GM19035 (cell line): Measurements from ENCODE around the gene PUSL1.

Experiments
- ATAC-seq: cut with Tn5 transposase; IDR thresholded peaks from one replicate; pipeline ENCODE4 v1.9.1; 2021; ENCODE audit not compliant: unreplicated experiment

Gene PUSL1

DNA sequence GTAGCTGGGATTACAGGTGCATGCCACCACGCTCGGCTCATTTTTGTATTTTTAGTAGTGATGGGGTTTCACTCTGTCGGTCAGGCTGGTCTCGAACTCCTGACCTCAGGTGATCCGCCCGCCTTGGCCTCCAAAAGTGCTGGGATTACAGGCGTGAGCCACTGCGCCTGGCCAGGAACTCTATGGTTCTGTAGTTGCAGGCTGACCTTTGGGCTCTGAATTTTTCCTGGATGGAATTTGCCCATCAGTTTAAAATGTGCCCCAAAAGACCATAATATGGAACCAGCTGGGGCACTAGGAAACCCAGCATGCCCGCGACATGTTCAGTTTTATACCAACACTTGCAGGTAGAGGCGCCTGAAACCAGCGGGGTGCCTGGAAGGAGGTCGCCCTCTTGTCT, 29.8 kb upstream of the PUSL1 start:
- no peak for ATAC-seq

DNA sequence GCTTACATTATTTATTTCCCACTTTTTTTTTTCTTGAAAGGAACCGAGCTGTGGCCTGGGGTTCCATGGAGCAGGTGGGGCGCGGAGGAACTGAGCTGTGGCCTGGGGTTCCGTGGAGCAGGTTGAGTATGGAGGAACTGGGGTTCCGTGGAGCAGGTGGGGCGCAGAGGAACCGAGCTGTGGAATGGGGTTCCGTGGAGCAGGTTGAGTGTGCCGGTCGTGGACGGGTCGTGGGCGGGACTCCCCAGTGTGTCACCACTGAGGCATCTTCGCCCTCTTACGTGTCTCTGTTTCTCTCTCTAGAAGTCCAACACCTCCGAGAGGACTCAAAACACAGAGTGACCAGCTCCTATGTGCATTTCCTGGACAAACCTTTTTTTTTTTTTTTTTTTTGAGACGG, 29.4 kb upstream of the PUSL1 start:
- no peak for ATAC-seq

DNA sequence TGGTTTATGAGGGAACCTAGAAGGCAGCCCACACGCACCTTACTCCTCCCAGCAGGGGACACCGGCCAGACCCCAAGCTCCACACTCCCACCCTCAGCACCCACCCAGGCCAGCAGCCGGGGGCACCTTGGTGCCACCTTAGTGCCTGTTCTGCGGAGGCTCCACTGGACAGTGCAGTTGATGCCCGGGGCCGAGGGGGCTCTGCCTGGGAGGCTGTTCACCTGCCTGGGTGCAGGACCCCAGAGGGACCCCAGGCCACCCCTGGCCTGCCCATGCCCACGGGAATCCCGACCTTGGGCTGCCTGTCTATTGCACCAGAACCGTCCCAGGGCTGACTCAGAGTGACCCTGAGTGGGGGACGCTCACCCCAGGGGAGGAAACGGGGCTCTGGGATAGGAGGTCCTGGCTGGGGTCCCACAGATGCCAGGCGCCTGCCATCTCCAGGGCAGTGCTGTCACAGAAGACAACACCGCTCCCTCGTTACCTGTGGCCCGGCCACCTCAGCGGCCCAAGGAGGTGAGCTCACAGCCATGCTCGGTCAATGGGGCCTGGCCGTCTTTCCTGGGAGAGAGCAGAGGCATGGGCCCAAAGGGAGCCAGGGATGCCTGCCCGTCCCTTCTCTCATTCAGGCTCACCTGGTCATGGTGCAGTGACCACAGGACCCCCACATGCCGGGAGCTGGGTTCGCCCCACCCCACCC, 27.5 kb upstream of the PUSL1 start:
- ATAC-seq, result no peak

DNA sequence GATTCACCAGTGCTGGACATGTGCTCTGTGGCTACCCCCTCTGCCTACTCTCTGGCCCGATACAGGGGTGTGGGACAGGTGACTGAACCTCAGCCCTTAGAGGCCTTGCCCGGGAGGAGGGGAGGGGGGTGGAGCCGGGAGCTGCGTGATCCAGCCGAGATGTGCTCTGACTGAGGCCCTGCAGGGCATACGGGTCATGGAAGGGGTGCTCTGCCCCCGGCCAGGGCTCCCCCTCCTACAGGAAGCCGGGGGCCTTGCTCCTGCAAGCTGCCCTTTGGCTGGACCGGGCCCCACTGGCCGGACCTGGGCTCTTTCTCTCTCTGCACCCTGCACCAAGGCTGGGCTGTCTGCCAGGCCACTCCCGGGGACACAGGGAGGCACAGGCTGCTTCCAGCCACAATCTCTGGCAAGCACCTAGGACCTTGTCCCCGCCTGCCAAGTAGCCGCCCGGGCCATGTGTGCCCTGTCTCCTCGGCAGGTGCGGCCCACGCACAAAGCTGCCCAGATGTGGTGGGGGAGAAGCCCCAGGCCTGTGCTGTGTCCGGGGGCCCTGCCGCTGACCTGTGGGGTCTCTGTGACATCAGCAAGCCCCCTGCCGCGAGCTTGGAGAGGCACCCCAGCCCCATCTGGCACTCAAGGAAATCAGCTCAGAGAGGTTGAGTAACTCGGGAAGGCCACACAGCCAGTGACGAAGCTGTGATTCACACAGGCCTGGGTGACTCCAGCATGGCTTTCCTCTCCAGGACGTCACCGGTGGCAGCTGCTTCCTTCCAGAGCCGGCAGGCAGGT, 26.7 kb upstream of the PUSL1 start:
- no peak for ATAC-seq

DNA sequence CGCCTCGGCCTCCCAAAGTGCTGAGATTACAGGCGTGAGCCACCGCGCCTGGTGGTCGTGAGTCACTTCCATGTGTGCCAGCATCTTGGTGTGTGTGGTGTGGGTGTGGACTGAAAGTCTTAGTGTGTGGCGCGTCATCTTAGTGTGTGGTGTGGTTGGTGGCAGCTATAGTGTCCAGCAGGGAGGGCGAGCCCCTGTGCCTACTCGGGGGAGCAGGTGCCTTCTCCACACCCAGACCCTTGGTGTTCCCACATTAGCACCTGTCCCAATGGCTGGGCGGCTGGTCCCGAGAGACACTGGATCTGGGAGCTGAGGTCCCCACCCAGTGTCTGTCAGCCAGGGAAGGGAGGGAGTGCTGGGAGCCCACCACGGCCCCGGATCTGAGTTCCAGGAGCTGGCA, 25.4 kb upstream of the PUSL1 start:
- no peak for ATAC-seq

DNA sequence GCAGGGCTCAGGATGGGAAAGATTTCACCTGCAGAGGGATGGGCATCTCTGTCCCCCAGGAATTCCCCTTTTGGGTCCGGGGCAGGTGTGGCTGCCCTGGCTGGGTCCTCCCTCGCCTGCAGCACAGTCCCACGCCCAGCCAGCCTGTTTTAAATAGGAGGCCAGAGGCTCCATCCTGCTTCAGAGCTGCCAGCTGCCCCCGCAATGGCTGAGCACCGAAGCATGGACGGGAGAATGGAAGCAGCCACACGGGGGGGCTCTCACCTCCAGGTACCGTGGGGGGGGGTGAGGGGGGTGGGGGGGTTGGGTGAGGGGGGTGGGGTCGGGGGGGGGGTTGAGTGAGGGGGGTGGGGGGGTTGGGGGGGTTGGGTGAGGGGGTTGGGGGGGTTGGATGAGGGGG, 24.6 kb upstream of the PUSL1 start:
- no peak for ATAC-seq

DNA sequence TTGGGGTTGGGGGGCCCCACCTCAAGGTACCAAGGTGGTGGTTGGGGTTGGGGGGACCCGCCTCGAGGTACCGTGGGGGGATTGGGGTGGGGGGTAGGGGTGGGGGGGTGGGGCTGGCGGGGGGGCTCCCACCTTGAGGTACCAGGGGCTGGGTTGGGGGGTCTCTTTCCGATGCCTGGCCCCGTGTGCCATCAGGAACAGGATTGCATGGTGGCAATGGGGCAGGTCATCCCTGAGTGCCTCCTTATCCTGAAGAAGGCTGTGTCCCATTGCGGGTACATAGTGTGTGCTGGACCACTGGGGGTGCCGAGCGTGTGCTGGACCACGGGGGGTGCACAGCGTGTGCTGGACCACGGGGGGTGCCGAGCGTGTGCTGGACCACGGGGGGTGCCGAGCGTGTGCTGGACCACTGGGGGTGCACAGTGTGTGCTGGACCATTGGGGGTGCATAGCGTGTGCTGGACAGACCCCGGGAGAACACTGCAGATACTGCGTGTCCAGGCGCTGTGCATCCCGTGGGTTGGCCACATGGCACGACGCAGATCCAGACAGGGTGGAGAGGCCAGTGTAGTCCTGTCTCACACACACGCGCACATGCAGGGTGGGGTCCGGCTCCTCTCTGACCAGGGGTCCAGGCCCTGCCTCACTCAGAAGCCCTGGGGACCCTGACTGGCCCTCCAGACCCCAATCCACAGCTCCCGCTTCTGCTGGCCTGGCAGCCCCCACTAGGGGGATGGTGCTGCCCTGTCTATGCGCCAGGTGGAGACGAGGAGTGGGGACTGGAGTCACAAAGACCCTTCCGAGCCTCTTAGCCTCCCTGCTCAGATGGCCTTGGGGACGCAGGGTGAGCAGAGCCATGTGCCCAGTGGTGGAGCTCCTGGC, 23.9 kb upstream of the PUSL1 start:
- ATAC-seq, result no peak

DNA sequence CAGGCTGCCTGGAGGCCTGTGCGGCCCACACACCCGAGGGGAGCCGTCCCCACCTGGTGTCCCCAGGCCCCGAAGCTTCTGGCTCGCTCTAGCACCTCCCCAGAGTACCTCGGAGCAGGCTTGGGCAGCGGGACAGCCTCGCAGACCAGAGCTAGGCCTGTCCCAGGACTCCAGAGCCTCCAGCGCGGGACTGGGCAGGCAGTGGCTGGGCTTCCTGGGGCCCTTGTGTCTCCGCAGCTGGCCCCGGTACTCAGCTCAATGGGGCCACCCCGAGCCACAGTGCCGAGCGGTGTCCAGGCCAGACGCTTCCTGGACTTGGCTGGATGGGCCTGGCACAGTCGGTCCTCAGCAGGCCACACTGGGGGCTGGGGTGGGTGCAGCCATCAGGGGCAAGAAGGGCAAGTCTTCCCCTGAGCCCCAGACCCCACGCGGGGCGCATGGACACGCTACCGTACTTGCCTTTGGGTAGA, 23.3 kb upstream of the PUSL1 start:
- no peak for ATAC-seq

DNA sequence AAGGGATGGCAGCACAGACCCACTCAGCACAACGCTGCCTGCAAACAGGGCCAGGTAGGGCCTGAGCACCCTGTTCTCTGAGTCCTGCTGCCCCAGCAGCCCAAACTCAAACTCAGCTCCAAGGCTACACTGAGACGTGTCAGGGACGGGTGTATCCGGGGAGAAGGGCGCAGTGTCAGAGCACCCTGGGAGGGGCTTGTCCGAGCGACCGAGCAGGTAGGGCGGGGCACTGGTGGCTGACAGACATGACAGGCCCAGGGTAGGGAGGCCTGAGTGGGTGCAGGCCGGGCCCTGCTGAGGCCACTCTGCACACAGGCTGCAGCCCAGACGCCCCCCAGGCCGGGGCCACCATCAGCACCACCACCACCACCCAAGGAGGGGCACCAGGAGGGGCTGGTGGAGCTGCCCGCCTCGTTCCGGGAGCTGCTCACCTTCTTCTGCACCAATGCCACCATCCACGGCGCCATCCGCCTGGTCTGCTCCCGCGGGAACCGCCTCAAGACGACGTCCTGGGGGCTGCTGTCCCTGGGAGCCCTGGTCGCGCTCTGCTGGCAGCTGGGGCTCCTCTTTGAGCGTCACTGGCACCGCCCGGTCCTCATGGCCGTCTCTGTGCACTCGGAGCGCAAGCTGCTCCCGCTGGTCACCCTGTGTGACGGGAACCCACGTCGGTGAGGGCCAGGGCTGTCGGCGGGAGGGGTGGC, 22.6 kb upstream of the PUSL1 start:
- ATAC-seq, result no peak

DNA sequence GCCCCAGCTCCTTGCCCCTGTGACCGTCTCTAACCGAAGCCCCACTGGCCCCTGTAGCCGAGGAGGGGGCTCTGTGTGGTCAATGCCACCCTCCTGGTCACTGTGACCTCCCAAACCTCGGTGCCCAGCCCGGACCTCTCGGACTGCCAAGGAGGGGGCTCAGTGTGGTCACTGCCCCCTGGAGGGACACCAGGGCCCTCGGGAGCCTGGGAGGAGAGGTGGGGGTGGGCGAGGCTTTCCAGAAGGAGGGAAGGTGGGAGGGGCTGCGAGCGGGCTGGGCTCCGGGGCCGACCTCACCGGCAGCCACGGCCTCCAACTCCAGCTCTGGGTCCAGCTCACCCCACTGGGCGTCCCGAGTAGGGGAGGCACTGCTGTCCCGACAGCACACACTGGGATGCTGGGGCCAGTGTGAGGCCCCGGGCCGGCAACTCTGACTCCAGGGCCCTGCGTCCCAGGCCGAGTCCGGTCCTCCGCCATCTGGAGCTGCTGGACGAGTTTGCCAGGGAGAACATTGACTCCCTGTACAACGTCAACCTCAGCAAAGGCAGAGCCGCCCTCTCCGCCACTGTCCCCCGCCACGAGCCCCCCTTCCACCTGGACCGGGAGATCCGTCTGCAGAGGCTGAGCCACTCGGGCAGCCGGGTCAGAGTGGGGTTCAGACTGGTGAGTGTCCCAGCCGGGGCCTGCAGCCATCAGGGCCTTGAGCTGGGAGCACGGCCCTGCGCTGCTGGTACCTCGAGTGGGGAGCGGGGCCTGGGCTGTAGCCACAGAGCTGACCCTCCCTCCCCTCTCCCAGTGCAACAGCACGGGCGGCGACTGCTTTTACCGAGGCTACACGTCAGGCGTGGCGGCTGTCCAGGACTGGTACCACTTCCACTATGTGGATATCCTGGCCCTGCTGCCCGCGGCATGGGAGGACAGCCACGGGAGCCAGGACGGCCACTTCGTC, 21.8 kb upstream of the PUSL1 start:
- ATAC-seq, result no peak

DNA sequence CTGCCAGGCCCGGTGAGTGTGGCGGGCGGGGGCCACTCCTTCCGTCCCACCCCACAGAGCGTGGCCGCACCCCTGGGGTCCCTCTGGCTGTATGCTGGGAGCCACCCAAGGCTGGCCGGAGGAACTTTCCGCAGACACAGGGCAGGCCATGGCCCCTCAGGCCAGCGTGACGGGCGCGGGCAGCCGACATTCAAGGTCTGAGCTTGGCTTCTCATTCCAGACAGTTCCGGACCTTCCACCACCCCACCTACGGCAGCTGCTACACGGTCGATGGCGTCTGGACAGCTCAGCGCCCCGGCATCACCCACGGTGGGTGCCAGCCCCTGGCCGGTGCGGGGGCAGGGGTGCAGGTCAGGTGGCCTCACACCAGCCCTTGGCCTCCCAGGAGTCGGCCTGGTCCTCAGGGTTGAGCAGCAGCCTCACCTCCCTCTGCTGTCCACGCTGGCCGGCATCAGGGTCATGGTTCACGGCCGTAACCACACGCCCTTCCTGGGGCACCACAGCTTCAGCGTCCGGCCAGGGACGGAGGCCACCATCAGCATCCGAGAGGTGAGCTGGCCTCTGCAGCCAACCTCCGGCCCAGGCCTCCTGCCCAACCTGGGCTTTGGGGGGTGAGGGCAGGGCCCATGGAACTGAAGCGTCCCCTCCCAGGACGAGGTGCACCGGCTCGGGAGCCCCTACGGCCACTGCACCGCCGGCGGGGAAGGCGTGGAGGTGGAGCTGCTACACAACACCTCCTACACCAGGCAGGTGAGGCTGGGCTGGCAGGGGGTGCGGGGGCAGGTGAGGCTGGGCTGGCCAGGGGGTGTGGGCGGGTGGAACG, 20.9 kb upstream of the PUSL1 start:
- ATAC-seq, result no peak

DNA sequence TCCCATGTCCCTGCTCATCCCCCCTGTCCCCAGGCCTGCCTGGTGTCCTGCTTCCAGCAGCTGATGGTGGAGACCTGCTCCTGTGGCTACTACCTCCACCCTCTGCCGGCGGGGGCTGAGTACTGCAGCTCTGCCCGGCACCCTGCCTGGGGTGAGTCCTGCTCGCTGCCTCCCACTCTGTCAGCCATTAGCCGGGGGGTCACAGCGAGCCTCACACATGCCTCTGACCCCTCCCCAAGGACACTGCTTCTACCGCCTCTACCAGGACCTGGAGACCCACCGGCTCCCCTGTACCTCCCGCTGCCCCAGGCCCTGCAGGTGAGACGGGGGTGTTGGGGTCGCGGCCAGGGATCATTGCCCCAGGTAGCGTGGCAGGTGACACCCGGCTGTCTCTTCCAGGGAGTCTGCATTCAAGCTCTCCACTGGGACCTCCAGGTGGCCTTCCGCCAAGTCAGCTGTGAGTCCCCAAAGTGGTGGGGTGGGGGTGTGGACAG, 18.1 kb upstream of the PUSL1 start:
- ATAC-seq, result no peak

DNA sequence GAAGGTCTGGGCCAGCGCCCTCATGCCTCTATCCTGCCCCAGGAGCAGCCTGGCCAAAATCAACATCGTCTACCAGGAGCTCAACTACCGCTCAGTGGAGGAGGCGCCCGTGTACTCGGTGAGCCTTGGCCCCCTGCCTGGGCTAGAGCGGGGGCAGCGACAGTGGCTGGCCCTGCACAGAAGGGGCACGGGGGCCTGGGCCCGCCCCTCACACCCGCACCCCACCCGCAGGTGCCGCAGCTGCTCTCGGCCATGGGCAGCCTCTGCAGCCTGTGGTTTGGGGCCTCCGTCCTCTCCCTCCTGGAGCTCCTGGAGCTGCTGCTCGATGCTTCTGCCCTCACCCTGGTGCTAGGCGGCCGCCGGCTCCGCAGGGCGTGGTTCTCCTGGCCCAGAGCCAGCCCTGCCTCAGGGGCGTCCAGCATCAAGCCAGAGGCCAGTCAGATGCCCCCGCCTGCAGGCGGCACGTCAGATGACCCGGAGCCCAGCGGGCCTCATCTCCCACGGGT, 17.3 kb upstream of the PUSL1 start:
- no peak for ATAC-seq

DNA sequence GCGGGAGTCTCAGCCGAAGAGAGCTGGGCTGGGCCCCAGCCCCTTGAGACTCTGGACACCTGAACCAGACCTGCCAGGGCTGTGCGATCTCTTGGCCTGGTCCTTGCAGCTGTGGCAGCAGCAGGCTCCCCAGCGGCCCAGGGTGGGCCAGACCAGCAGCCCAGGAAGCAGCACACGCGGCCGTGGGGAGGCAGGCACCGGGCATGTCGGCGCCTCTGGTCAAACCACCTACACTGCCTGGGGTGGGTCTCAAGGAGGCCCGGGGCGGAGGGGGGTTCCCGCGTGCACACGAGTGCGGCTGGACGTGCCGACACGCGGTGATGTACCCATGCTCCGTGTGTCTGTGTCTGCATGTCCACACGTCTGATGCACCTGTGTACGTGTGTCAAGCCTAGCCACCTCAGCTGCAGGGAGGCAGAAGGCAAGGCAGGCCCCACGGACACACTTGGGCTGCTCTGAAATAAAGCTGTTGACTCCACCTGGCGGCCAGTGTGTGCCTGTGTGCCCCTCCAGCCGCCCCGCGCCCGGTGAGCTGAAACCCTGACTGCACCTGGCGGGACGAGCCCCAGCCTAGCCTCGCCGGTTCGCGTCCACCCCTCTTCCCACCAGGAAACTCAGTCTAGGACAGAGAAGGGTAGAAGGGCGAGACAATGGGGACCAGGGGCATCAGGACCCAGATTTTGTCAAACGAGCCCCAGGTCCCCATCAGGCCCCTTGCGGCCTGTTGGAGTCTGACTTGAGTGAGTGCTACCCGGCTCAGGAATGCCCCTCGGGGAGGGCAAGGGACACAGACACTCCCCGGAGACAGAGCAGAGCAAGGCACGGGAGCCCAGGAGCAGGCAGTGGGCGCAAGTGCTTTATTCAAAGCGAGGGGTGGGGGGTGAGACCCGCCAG, 16.6 kb upstream of the PUSL1 start:
- ATAC-seq, result no peak

DNA sequence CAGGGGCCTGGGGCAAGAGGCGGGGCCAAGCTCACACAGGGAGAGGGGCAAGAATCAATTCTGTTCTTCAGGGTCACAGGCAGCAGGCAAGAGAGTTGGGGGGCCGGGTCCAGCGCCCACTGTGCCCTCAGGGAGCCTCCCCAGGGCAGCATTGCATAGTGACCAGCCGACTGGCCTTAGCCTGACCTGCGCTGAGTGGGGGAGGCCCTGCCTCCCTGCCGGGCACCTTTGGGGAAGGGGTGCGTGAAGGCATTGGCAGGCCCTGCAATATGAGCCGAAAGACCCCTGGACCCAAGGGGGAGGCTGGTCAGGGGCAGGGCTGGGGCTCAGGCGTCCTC, 16.0 kb upstream of the PUSL1 start:
- ATAC-seq, result no peak

DNA sequence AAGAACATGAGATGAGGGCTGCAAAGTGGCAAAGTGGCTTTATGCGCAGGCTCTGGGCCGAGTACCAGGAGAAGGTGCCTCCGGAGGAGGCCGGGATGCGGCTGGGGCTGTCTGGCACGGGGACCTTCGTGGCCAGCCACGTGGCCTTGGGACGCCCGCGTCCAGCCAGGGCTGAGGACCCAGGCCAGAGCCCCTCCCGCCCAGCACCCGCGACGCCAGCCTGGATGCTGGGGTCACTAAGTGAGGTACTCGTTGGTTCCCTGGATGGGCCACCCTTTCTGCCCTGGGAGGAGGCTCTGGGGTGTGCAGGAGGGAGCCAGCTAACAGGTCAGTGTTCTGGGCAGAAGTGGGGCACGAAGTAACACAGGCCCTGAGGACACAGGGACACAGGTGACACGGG, 15.5 kb upstream of the PUSL1 start:
- no peak for ATAC-seq
